Activated CD4-positive, CD25-positive, alpha-beta regulatory T cell treated with anti-CD3 and anti-CD28 coated beads, Interleukin-2, amount 50 U/mL, for 24 hours (primary cell): ENCODE results near the gene CLRN3.

ENCODE experiments used
- ATAC-seq, 2 donors: fragments of 150-1000 bp; cut with Tn5 transposase; one replicate each; pipeline ENCODE4 v1.10.0; 2021; ENCODE audit warnings: mild to moderate bottlenecking in 1 of 2, moderate library complexity in 1 of 2

The CLRN3 gene

GRCh38 chr10:127845756-127846155 is 47.0 kb downstream of the CLRN3 start:
- ATAC-seq = no peak

GRCh38 chr10:127840884-127841283 is 51.9 kb downstream of the CLRN3 start:
- no peak for ATAC-seq

- no peak for ATAC-seq
Measured at GRCh38 chr10:127836966-127837365, 55.8 kb downstream of the CLRN3 start.

GRCh38 chr10:127836176-127836575 is 56.6 kb downstream of the CLRN3 start:
- no peak for ATAC-seq

GRCh38 chr10:127834791-127835190 is 58.0 kb downstream of the CLRN3 start:
- ATAC-seq = no peak

- no peak for ATAC-seq
Measured at GRCh38 chr10:127834221-127834620, 58.5 kb downstream of the CLRN3 start.

- ATAC-seq = no peak
Measured at GRCh38 chr10:127833804-127834203, 58.9 kb downstream of the CLRN3 start.

GRCh38 chr10:127832501-127832900 is 60.2 kb downstream of the CLRN3 start:
- ATAC-seq = no peak

- no peak for ATAC-seq
Measured at GRCh38 chr10:127830414-127830813, 62.3 kb downstream of the CLRN3 start.
